Prostate gland (tissue), 2 donors: ENCODE measurements around the gene ATP5ME. TPM values are rescaled to one million over a fixed set of nuclear protein-coding genes. Genes with fewer than 3 reads are reported as not detected.

Experiments
- DNase-seq: peaks from one replicate; pipeline ENCODE4 v3.0.0-alpha.2; 2019; ENCODE audit warnings: low spot score
- H3K27ac ChIP-seq, 2 donors: fragments of 200-600 bp; sonication (generic); 2 replicates each; pipeline ENCODE4 v1.5.1; 2017 to 2019
- H3K27me3 ChIP-seq: fragments of 200-600 bp; sonication (generic); replicated peaks from 2 replicates; pipeline ENCODE4 v1.5.1; 2019; ENCODE audit not compliant: insufficient read depth
- H3K36me3 ChIP-seq, 2 donors: fragments of 200-600 bp; sonication (generic); 1 replicate in 1 of 2; 2 replicates in 1 of 2; pipeline versions ENCODE4 v1.5.1 to v1.8.1; 2017 to 2019
- H3K4me1 ChIP-seq: fragments of 200-600 bp; sonication (generic); replicated peaks from 2 replicates; pipeline ENCODE4 v1.5.1; 2019
- H3K4me3 ChIP-seq, 2 donors: fragments of 200-600 bp; sonication (generic); 2 replicates each; pipeline ENCODE4 v1.5.1; 2017 to 2019
- H3K9me3 ChIP-seq: fragments of 200-600 bp; sonication (generic); 2 replicates; pipeline ENCODE4 v1.5.1; 2017
- CTCF ChIP-seq, 4 experiments: fragments of 200-600 bp in 2 of 4; fragments of 450-650 bp in 2 of 4; sonication (generic) in 2 of 4; IDR thresholded peaks; 1 replicate in 3 of 4; 2 replicates in 1 of 4; pipeline ENCODE4 v1.5.1; 2016 to 2019; ENCODE audit warnings: antibody characterized with exemption in 4 of 4, mild to moderate bottlenecking in 2 of 4, moderate library complexity in 2 of 4
- POLR2A ChIP-seq: fragments of 450-650 bp; IDR thresholded peaks from one replicate; pipeline ENCODE4 v1.6.1; 2016; ENCODE audit warnings: antibody characterized with exemption, mild to moderate bottlenecking
- POLR2AphosphoS5 ChIP-seq: sonication (generic); formaldehyde crosslinking; IDR thresholded peaks from one replicate; pipeline ENCODE4 v1.6.1; 2017; ENCODE audit warnings: antibody characterized with exemption
- WGBS: methylation state at CpG from one replicate; pipeline ENCODE4 v1.1.5; 2018; 5-methylcytosine and 5-hydroxymethylcytosine counted together
- intact Hi-C: fragments of 100-400 bp; cut with DNase I; formaldehyde crosslinking; loops from one replicate; pipeline ENCODE4 v1.14.2; 2022
- total RNA-seq, 2 donors: library from RNA; depleted of rRNA; stranded (reverse); fragments of >200 nt; gene quantifications; one replicate each; pipeline ENCODE4 v1.1.0, GENCODE V29; 2016

Gene ATP5ME
- total RNA-seq, 2 donors from 2014 or later = 148 to 313 TPM

- 83% methylated on average over 20 of the region's 22 CpGs for WGBS
- intact Hi-C loops = no loop called here
- no peaks in the 10 kb centered on the region for H3K9me3 ChIP-seq
Observed at GRCh38 chr4:666436-666810, 7.7 kb downstream of the ATP5ME start.

GRCh38 chr4:665751-666435, 8.2 kb downstream of the ATP5ME start:
- Histone ChIP-seq H3K4me1 (no peaks in the 10 kb centered on the region), H3K36me3 (no peaks in the 10 kb centered on the region), H3K27ac (no peak overlapping the region), H3K27me3 (no peaks in the 10 kb centered on the region), H3K9me3 (no peaks in the 10 kb centered on the region), H3K4me3 (no peak overlapping the region)
- intact Hi-C loops = no loop called here
- WGBS = 78% methylated on average over 18 of the region's 22 CpGs
- no peak for DNase-seq
- TF ChIP-seq POLR2A = no peak
- TF ChIP-seq POLR2AphosphoS5 = no peak
- TF ChIP-seq CTCF (IDR thresholded peaks at IDR 0.05) = no peak

More at GRCh38 chr4:666436-666810, 7.7 kb downstream of the ATP5ME start:
- no peaks in the 10 kb centered on the region for H3K4me1 ChIP-seq
- no peaks in the 10 kb centered on the region for H3K27me3 ChIP-seq
- no peak for DNase-seq
- H3K36me3 ChIP-seq = no peaks in the 10 kb centered on the region
- no peak for TF ChIP-seq CTCF (IDR thresholded peaks at IDR 0.05)
- TF ChIP-seq POLR2AphosphoS5 = no peak
- TF ChIP-seq POLR2A = no peak
- H3K4me3 ChIP-seq = no peak overlapping the region
- H3K27ac ChIP-seq = no peak overlapping the region

GRCh38 chr4:665381-665750, 8.7 kb downstream of the ATP5ME start:
- no peaks in the 10 kb centered on the region for H3K9me3 ChIP-seq
- TF ChIP-seq CTCF (IDR thresholded peaks at IDR 0.05) = no peak
- TF ChIP-seq POLR2A = no peak
- TF ChIP-seq POLR2AphosphoS5 = no peak
- intact Hi-C loops = no loop called here
- no peaks in the 10 kb centered on the region for H3K4me1 ChIP-seq
- H3K36me3 ChIP-seq = no peaks in the 10 kb centered on the region
- DNase-seq = no peak
- WGBS = 91% methylated on average over 12 of the region's 12 CpGs
- no peaks in the 10 kb centered on the region for H3K27me3 ChIP-seq
- H3K4me3 ChIP-seq = no peak overlapping the region
- H3K27ac ChIP-seq = no peak overlapping the region

DNA sequence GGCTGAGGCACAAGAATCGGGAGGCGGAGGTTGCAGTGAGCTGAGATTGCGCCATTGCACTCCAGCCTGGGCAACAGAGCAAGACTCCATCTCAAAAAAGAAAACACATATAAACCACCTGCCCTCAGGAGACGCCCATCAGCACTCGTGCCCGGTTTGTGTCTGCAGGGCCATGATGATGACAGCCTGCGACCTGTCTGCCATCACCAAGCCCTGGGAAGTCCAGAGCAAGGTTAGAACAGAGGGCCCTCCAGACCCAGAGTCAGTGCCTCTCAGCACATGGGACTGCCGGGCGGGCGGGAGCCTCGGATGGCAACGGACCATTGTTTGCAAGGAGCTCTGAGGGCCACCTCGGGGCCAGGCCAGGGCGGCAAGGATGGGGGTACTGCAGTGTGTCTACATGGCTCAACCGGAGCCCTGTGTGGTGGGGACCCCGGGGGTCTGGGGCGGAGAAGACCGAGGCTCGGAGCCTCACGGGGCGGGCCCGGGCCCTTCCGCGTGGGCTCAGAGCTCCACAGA, 9.3 kb downstream of the ATP5ME start:
- 96% methylated on average over 24 of the region's 24 CpGs for WGBS
- DNase-seq = no peak

More for the DNA sequence above, 9.3 kb downstream of the ATP5ME start:
- no peaks in the 10 kb centered on the region for H3K4me1 ChIP-seq
- H3K27me3 ChIP-seq = no peaks in the 10 kb centered on the region
- no peaks in the 10 kb centered on the region for H3K9me3 ChIP-seq
- no peak for TF ChIP-seq POLR2A
- TF ChIP-seq CTCF (IDR thresholded peaks at IDR 0.05) = no peak
- no peak for TF ChIP-seq POLR2AphosphoS5
- intact Hi-C loops = no loop called here
- no peaks in the 10 kb centered on the region for H3K36me3 ChIP-seq
- no peak overlapping the region for H3K4me3 ChIP-seq
- no peak overlapping the region for H3K27ac ChIP-seq
